ENCODE data around the gene ARHGAP6.

DNA sequence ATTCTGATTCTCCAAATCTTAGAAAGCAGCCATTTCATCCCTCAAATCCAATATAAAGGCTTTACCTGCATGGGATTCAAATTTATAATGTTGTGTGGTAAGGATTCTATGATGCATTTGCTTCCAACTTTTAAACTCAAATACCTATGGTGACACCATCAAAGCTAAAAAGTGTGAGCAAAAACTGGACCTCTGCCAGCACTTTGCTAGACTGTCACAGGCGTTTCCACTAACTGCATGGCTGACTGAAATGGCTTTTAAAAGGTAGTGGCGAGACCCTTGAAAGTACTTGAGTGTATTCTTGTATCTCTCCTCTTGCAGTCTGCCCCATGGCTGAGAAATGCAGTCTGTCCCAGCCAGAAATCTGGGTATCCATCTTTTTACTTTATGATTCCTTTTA is 203.1 kb downstream of the ARHGAP6 start:
- TF ChIP-seq, protein P1, sequence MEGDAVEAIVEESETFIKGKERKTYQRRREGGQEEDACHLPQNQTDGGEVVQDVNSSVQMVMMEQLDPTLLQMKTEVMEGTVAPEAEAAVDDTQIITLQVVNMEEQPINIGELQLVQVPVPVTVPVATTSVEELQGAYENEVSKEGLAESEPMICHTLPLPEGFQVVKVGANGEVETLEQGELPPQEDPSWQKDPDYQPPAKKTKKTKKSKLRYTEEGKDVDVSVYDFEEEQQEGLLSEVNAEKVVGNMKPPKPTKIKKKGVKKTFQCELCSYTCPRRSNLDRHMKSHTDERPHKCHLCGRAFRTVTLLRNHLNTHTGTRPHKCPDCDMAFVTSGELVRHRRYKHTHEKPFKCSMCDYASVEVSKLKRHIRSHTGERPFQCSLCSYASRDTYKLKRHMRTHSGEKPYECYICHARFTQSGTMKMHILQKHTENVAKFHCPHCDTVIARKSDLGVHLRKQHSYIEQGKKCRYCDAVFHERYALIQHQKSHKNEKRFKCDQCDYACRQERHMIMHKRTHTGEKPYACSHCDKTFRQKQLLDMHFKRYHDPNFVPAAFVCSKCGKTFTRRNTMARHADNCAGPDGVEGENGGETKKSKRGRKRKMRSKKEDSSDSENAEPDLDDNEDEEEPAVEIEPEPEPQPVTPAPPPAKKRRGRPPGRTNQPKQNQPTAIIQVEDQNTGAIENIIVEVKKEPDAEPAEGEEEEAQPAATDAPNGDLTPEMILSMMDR (conservative IDR thresholded peaks at IDR 0.05) = no peak
- TF ChIP-seq ZFX (IDR thresholded peaks at IDR 0.05) = no peak

Data from C4-2B (cell line).